Measurements from ENCODE around the gene FKBP14.
"Not testable (repeated sequence)": the region's sequence is repeated elsewhere in the genome, so short reads cannot be mapped to it uniquely, and the experiment has no call there.

FKBP14 gene

DNA sequence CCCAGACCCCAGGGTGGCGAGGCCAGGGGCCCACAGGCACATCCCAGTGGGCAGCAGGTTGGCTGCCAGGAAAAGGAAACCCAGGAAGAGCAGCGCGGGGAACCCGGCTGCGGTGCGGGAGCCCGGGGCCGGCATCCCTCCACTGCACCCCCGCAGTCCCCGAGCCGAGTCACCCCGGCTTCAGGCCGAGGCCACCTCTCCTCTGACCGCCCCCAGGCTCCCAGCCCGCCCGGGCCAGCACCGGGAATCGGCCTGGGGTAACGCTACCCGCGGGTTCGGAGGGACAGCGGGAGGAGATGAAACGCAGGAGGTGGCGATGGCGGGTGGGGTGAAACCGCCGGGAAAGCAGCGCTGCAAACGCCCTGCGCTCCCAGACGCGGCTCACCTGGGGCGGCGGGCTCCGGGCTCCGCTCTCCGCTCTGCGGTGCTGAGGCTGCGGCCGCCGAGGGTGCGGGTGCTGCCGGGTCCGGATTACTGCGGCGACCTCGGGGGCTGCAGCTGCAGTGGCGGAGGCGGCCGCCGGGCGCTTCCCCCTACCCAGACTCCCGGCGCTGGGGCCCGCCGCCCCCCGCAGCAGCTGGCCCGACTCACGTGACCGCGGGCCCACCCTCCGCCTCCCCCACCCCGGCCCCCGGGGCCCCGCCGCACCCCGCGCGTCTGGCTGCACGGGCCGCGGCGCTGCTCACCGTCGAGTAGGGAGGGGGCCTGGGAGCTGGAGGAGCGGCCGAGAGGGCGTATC is 37.1 kb downstream of the FKBP14 start, which contains the start of gene SCRN1:
SCRN1 (minus strand) TSS at position 545 of the 739 bp plus-strand sequence. CDS start 20,734 bp downstream, outside the sequence.
- peak; percentile 59 for DNase-seq (ENCODE audit: low spot score)

- DNase-seq (ENCODE audit: low spot score) = peak; percentile 64
These were observed 37.9 kb downstream of the FKBP14 start for GRCh38 chr7:29988424-29989256.

- DNase-seq (ENCODE audit: low spot score) = no peak
These were observed 38.6 kb downstream of the FKBP14 start for GRCh38 chr7:29987811-29988317.

- DNase-seq (ENCODE audit: low spot score) = no peak
These were observed 39.4 kb downstream of the FKBP14 start for GRCh38 chr7:29987083-29987482.

DNA sequence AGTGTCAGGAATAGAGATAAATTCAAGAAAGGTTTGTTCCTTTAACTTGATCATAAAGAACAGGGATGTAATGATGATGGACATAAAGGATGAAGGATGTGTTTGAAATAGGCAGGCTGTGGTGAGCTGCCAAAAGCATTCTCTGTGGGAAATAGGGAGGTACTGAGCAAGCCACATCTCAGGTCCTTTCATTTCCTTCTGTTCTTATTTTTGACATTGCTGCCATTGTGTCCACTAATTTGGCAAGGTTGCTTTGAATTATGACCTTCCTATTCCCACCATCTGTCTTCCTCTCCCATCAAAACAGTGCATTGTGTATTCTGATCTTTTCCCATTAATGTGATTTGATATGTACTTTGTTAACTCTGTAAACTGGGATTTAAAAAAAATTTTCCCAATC is 46.4 kb downstream of the FKBP14 start:
- DNase-seq (ENCODE audit: low spot score) = no peak

GRCh38 chr7:29977886-29978651 is 48.4 kb downstream of the FKBP14 start:
- DNase-seq (ENCODE audit: low spot score) = no peak

DNA sequence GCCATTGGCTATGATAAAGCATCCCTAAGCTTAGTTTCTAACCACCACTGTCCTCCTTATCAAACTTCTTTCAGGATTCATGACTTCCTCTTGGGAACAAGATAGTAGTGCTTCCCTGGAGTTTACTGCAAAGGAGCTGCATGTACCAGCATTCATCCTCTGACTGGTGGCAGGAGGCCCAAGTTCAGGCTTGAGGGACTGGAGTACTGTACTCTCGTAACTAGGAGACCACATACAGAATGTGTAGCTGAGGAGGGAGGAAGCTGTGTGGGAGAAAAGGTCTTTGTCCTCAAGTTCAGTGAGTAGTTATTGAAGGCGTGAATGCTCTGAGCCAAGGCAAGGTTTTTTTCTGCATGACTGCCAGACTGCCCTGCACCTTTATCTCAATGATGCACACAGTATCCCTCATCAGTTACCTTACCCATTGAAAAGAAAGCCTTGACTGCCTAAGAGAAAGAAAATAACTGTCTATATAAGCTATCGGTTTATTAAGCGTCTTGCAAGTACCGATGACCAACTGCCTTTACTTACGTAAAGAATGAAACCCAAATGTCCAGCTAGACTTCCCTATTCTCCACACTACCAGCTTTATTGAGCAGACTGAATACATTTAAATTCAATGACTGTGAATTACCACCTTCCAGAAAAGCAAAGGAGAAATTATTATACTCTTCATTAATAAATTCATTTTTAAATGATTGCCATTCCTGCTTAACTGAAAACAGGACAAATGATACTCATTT is 49.7 kb downstream of the FKBP14 start:
- DNase-seq (ENCODE audit: low spot score) = peak; percentile 57

- DNase-seq (ENCODE audit: low spot score) = no peak
These were observed 50.2 kb downstream of the FKBP14 start for GRCh38 chr7:29976266-29976665.

GRCh38 chr7:29975561-29975960 is 50.9 kb downstream of the FKBP14 start:
- no peak for DNase-seq (ENCODE audit: low spot score)

DNA sequence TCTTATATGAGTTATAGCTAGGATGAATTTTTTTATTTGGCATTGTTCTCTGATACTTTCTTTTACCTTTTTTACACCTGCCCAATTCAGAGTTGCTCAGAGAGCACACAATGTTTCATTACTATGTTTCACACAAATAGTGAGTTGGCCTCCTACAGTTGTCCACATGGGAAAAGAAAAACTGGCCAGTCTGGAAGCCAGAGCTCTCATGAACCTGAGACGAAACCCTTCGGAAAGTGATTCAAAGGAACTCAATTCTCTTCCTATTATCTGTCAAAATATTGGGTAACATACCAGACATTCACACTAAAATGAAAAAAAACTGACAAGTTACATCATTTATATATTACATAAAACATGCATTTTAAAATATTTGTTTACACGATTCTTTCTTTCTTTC is 52.2 kb downstream of the FKBP14 start:
- DNase-seq (ENCODE audit: low spot score) = no peak

GRCh38 chr7:29972315-29972669 is 54.2 kb downstream of the FKBP14 start:
- DNase-seq (ENCODE audit: low spot score) = no peak

- no peak for DNase-seq (ENCODE audit: low spot score)
These were observed 54.8 kb downstream of the FKBP14 start for GRCh38 chr7:29971566-29972314.

GRCh38 chr7:29970158-29970557 is 56.3 kb downstream of the FKBP14 start:
- DNase-seq (ENCODE audit: low spot score) = no peak

GRCh38 chr7:29969738-29970137 is 56.8 kb downstream of the FKBP14 start:
- DNase-seq (ENCODE audit: low spot score) = no peak

DNA sequence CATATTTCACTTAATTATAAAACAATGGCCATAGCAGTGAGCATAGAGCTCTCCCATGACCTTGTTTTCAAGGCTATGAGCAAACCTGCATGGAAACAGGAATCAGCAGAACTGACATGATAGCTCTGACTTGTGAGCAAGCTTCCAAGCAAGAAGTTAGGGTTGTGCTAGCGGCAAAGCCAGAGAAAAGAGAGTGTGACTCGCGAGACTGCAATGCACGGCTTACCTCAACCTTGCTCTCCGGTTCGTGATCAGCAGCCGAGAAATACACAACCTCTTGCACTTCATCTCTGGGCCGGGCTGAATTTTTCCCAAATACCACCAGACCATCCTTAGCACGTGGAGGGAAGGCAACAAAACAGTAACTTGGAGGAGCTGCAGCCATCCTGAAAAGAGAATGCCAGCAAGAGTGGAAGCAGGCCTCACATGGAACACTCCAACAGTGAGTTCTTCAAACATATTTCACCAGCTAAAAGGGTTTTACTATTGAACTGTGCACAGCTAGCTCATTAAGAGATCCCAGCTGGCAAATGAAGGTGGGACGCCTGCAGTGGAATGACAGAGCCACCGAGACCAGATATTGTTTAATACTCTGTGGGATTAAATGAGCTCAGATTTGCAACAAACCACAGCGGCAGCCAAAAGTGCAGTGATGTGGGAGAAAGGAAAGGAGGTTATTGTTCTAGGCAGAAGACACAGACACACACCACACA is 57.7 kb downstream of the FKBP14 start:
- DNase-seq (ENCODE audit: low spot score) = peak; percentile 46

DNA sequence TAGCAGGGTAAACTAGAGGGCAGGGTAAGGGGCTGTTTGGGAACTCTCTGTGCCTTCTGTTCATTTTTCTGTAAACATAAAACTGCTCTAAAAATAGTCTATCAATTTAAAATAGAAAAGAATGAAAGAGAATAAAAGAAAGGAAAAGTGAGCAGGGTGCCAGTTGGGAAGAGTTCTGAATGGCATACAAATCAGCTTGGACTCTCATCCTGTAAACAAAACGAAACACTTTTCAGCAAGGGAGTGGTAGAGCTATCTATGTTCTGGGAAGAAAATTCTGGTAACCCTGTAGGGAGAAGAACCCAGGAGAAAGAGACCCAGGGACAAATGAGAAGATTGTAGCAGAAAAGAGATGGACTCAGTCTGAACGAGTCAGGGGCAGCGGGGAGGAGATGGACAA is 61.5 kb downstream of the FKBP14 start:
- peak; percentile 59 for DNase-seq (ENCODE audit: low spot score)

DNA sequence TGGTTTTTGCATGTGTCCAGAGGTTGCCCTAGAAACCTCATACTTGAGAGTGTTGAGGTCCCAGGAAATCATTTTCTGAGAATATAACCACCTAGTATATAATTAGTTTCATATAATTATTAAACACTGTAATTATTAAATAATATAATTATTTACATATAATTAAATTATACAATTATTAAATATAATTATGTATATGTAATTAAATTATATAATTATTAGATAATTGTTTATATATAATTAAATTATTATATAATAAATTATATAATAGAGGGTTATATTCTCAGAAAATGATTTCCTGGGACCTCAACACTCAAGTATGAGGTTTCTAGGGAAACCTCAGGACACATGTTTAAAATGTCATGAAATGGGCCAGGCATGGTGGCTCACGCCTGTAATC is 64.5 kb downstream of the FKBP14 start:
- no peak for DNase-seq (ENCODE audit: low spot score)

DNA sequence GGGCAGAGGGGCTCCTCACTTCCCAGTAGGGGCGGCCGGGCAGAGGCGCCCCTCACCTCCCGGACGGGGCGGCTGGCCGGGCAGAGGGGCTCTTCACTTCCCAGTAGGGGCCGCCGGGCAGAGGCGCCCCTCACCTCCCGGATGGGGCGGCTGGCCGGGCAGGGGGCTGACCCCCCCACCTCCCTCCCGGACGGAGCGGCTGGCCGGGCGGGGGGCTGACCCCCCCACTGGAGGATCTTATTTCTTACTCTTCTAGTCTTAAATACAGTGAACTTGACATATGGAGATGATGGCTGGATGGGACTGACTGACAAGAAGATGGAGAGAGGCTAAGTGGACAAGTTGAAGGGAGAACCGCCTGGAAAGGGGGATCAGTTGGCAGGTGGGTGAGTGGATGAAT is 64.9 kb downstream of the FKBP14 start:
- DNase-seq (ENCODE audit: low spot score) = not testable (repeated sequence)
